Measurements from ENCODE around the gene FABP1.

DNA sequence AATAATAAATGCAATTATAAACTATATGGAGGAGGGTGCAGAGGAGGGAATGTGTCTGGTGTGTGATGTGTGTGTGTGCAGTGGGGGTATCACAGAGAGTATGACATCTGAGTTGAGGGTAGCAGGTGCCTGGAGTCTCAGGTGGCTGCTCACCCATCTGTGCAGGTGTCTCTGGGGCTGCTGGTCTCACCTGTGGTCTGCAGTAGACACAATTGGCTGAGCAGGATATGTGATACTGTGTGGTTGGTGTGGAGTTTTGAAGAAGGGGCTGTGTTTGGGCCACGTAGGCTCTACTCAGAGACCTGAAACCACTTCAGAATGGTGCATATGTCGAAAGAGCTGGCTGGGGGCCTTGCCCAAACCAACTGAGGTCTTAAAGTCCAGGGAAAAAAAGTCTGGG lies 17.0 kb downstream of the FABP1 start:
- TF ChIP-seq CTCF (IDR thresholded peaks at IDR 0.05) (no peak), POLR2A (IDR thresholded peaks at IDR 0.05) (no peak)
